TTC549 (cell line): ENCODE results near the gene RPS16.

Source experiments
- FAIRE-seq: peaks from 2 replicates; lab custom pipeline; 2012; peaks lifted over from hg19 to GRCh38; lab: Jason Lieb, UNC

RPS16 gene

GRCh38 chr19:39385629-39386411 is 49.9 kb downstream of the RPS16 start:
- no peak for FAIRE-seq

GRCh38 chr19:39384839-39385568 is 50.7 kb downstream of the RPS16 start:
- FAIRE-seq = no peak
